Measurements from ENCODE around the gene CELF3.

The CELF3 gene

GRCh38 chr1:151720974-151721787 is 4.6 kb upstream of the CELF3 start, which contains the start of gene RIIAD1:
Gene RIIAD1, plus strand, starts transcription at chr1:151721522. Its CDS starts 15 bp downstream, at chr1:151721537.
- DNase-seq (ENCODE audit: low read depth in 3 of 3, low spot score in 1 of 3) = peak in 1 of 3 donors; percentile 27

- no peak for DNase-seq (ENCODE audit: low read depth in 3 of 3, low spot score in 1 of 3)
Observed at GRCh38 chr1:151720554-151720953, 4.0 kb upstream of the CELF3 start.

GRCh38 chr1:151720125-151720524 is 3.5 kb upstream of the CELF3 start:
- no peak for DNase-seq (ENCODE audit: low read depth in 3 of 3, low spot score in 1 of 3)

- DNase-seq (ENCODE audit: low read depth in 3 of 3, low spot score in 1 of 3) = no peak
Observed at GRCh38 chr1:151718666-151719065, 2.1 kb upstream of the CELF3 start.

GRCh38 chr1:151718011-151718431 is 1.4 kb upstream of the CELF3 start:
- DNase-seq (ENCODE audit: low read depth in 3 of 3, low spot score in 1 of 3) = no peak

GRCh38 chr1:151716405-151716762 is 219 bp downstream of the CELF3 start:
- DNase-seq (ENCODE audit: low read depth in 3 of 3, low spot score in 1 of 3) = no peak

- DNase-seq (ENCODE audit: low read depth in 3 of 3, low spot score in 1 of 3) = no peak
Observed at GRCh38 chr1:151715726-151716404, 738 bp downstream of the CELF3 start.

GRCh38 chr1:151714820-151715725 is 1.5 kb downstream of the CELF3 start:
- DNase-seq (ENCODE audit: low read depth in 3 of 3, low spot score in 1 of 3) = no peak

GRCh38 chr1:151713874-151714273 is 2.7 kb downstream of the CELF3 start:
- DNase-seq (ENCODE audit: low read depth in 3 of 3, low spot score in 1 of 3) = no peak

- DNase-seq (ENCODE audit: low read depth in 3 of 3, low spot score in 1 of 3) = no peak
Observed at GRCh38 chr1:151713044-151713443, 3.6 kb downstream of the CELF3 start.

- DNase-seq (ENCODE audit: low read depth in 3 of 3, low spot score in 1 of 3) = no peak
Observed at GRCh38 chr1:151711951-151712350, 4.7 kb downstream of the CELF3 start.

- no peak for DNase-seq (ENCODE audit: low read depth in 3 of 3, low spot score in 1 of 3)
Observed at GRCh38 chr1:151711044-151711800, 5.4 kb downstream of the CELF3 start.

- no peak for DNase-seq (ENCODE audit: low read depth in 3 of 3, low spot score in 1 of 3)
Observed at GRCh38 chr1:151710187-151710840, 6.3 kb downstream of the CELF3 start.

GRCh38 chr1:151708891-151709290 is 7.7 kb downstream of the CELF3 start:
- DNase-seq (ENCODE audit: low read depth in 3 of 3, low spot score in 1 of 3) = no peak

GRCh38 chr1:151707541-151708065 is 9.0 kb downstream of the CELF3 start:
- DNase-seq (ENCODE audit: low read depth in 3 of 3, low spot score in 1 of 3) = no peak

GRCh38 chr1:151706464-151707415 is 9.9 kb downstream of the CELF3 start:
- DNase-seq (ENCODE audit: low read depth in 3 of 3, low spot score in 1 of 3) = no peak

- no peak for DNase-seq (ENCODE audit: low read depth in 3 of 3, low spot score in 1 of 3)
Observed at GRCh38 chr1:151705753-151706463, 10.7 kb downstream of the CELF3 start.

- no peak for DNase-seq (ENCODE audit: low read depth in 3 of 3, low spot score in 1 of 3)
Observed at GRCh38 chr1:151705146-151705545, 11.5 kb downstream of the CELF3 start.

Data from stimulated activated CD4-positive, alpha-beta T cell treated with anti-CD3 and anti-CD28 coated beads, TNF-alpha, amount 100 ng/mL, for 1 hour (primary cell).